Stimulated activated CD8-positive, alpha-beta memory T cell treated with anti-CD3 and anti-CD28 coated beads, Interleukin-2, amount 100 ng/mL, for 1 hour (primary cell): ENCODE measurements around the gene HS2ST1.

Experiments
- DNase-seq, 2 donors: peaks; one replicate each; pipeline ENCODE4 v3.0.0-alpha.2; 2020; ENCODE audit warnings: low read depth in 2 of 2

Gene HS2ST1

DNA sequence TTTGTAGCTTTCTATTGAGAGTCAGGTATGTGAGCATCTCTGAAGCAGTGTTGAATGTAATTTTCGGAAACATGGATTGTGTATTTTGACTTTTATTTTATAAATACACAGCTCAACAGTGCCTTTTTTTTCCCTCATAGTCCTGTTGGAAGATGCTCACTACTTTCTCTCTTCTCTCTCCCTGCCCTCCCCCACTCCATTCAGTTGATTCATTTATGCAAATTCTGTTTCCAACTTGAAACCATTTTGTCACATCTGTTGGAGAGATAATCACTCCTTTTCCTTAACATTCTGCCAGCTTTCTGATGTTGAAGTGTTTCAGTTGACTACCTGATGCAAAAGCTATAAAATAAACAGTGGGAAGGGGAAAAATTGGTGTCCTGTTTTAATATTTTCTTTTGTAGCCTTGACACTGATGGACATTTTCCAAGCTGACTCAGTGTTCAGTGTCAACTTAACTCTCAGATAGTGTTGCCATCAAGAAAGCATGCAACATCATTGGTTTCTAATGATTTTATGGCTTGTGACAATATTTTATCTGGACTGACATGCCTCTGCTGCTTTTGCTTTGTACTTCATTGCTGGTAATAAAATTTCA, 194.5 kb downstream of the HS2ST1 start:
- no peak for DNase-seq

DNA sequence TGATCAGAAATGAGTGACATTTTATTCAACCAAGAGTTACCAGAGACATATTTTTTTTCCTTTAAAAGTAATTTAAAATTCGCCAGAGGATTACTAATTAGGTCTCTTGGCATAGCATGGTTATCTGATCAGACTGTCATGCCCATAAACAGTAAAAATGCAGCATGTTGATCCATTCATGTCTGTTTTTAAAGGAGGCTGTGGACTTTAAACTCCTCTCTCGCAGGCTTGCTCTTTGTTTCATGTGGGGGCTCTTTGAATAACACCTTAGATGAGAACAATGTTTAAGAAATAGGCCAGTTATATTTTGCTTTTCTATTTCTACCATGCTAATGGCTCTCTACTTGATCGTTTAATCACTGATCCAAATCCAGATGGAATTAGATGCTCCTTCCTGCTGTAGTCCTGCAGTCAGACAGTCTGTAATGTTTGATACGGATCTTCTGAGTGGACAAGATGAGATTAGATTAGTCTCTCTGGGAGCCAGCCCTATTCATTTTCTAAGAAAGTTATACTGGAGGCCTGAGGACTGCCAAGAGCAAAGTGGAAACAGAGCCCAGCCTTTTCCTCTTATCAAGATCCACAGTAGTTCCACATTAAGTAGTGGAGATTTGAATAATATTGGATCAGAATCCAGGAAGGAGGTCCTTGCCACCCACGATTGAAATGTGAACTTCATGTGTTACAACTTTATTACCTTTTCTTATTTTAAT, 197.4 kb downstream of the HS2ST1 start:
- DNase-seq: no peak

DNA sequence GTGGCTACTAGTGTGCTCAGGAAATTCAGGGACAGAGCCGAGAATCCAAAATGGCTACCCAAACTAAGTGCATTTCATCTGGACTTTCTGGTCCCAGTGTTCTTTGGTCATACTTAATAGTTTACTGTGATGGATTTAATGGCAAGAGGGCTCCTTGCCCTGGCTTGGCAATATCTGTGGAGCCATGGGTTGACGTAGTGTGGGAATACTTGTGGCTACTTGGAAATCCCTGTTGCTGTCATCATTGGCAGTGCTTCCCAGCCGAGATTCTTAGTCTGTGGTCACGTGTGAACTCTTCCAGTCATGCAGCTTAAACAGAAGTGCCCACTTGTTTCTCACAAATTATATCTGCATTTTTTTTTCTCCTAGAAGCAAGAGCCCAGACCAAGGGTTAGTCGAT, 198.9 kb downstream of the HS2ST1 start:
- no peak for DNase-seq

DNA sequence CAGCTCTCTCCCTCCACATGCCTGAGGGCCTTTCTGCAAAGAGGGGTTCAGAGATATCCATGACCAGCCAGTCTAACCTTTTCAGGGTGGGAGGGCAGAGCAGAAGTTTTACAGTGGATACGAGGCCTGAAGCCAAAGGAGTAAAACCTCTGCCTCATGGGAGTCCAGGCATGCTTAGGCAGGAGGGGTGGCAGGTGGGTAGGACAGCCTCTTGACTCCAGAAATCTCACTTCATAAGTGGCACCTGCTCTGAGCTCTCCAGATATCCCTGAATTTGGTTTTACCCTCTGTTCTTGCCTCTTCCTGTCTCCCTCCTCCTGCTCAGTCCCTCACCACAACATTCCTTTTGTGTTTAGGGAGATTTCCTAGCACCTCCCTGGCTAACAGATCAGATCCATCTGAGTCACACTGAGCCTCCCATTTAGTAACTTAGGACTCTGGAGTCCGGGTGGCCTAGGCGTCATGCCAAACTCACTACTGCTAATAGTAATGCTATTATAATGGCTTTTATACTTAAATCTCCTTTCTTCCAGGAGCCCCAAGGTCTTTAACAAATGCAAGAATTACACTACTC, 201.0 kb downstream of the HS2ST1 start:
- DNase-seq: no peak

DNA sequence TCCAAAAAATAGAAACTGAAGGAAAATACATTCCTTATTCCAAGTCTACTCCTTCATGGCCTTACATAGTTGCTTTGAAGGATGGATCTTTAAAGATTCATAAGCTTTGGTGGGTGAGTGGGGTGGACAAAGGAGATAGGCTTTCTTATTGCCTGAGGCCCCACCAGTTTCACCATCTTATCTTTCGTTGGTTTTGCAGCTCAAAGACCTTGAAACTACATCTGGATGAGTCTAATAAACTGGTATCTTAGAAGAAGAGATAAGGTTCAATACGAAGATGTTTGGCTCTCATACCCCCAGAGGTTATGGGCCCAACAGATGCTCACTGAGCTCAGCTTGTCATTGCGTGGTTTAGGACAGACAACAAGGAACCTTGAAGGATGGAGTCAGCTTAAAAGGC, 201.5 kb downstream of the HS2ST1 start:
- DNase-seq: no peak

- DNase-seq: no peak
Measured at GRCh38 chr1:87117761-87118368, 203.4 kb downstream of the HS2ST1 start.

- no peak for DNase-seq
Measured at GRCh38 chr1:87119541-87120140, 205.2 kb downstream of the HS2ST1 start.

GRCh38 chr1:87120779-87121178, 206.3 kb downstream of the HS2ST1 start:
- no peak for DNase-seq

DNA sequence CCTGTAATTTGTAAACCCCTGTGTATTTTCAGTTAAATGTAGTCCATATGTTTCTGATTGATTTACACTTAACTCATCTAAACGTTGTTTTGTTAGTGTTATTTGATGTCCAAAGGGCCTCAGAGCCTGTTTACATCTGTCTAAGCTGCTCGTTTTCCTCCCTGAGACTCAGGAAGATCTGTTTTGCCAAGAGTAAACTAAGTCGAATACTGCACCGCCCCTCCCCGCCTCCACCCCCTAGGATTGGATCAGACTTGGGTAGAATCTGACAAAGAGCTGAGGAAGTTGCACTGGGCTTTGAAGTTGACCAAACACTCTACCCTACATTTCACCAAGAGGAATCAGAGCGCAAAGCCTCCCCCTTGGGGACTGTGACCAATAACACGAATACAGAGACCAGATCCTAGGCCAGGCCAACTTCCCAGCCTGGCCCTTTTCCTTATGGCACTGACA, 207.3 kb downstream of the HS2ST1 start:
- no peak for DNase-seq

DNA sequence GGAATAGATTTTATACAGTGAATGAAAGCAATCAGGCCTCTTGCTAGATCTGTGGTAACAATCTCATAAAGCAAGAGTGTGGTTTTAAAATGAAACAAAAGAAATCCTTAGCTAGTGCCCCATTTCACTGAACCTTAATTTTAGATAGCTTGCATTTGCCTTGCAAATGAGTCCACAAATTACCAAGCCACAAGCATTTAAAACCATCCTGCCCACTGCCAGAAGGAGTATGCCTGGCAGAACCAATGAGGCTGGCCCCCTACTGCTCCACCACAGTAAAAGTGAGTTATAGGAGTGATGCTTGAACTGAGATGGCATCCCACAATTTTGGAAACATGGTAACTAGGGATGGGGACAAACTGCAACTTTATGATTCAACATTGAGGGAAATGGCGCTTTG, 207.8 kb downstream of the HS2ST1 start:
- DNase-seq: no peak

DNA sequence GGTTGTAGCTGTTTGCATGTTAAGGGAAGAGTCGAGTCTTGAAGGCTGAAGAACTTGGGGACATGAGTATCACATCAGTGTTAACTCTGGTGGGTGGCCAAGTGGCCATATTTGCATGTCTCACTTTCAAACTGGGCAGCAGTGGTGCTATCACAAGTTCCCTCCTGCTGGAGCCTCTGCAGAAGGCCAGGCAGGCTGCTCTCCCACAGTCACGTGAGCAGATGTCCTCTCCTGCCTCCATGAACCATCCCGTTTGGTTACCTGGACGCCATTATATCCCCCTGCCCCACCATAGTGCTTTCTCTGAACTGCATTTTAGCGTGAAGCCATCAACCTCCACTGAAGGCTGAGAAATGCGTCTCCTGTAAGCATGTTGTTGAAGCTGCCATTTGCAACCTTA, 209.2 kb downstream of the HS2ST1 start:
- DNase-seq: no peak

- DNase-seq: no peak
Measured at GRCh38 chr1:87126886-87127505, 212.6 kb downstream of the HS2ST1 start.

GRCh38 chr1:87127581-87127980, 213.1 kb downstream of the HS2ST1 start:
- no peak for DNase-seq

GRCh38 chr1:87129038-87129437, 214.6 kb downstream of the HS2ST1 start:
- no peak for DNase-seq

- DNase-seq: no peak
Measured at GRCh38 chr1:87129606-87130005, 215.2 kb downstream of the HS2ST1 start.

DNA sequence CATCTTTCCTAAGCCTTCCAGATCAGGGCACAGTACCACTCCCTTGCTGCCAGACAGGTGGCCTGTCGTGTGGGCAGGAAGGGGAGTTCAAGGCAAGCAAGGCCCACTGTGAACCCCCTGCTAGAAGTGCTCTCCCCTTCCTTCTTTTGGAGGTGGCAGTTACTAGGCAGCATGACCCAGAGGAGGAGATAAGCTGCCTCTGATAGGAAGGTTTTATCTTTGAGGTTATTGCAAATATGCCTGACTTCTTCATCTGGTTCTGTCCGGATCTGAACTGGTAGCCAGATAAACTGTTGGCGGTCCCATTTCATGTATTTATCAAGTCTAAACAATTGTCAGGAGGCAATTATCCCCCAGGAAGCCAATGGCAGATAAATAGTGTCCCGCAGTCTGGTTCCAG, 216.0 kb downstream of the HS2ST1 start:
- DNase-seq: no peak

DNA sequence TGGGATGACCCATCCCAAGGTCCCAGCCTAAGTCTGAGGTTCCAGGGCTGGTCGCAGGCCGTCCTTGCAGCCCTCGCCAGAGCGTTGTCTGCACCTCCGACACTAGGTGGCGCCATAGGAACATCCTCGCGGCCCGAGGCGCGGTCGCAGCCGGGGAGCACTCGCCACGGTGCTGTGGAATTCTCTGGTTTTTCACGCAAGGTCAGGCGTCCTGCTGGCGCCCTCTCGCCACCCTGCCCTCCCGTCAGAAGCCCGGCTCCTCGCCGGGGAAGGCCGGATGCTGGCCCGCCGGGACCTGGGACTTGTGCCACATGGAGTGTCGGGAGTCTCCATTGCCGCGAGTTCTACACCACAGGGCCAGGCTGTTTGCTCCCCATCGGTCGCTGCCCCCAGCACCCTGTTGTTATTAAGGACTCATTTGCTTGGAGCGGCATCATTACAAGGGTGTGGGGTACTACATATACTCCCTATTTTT, 217.4 kb downstream of the HS2ST1 start:
- DNase-seq: peak; percentile 38 to 58

DNA sequence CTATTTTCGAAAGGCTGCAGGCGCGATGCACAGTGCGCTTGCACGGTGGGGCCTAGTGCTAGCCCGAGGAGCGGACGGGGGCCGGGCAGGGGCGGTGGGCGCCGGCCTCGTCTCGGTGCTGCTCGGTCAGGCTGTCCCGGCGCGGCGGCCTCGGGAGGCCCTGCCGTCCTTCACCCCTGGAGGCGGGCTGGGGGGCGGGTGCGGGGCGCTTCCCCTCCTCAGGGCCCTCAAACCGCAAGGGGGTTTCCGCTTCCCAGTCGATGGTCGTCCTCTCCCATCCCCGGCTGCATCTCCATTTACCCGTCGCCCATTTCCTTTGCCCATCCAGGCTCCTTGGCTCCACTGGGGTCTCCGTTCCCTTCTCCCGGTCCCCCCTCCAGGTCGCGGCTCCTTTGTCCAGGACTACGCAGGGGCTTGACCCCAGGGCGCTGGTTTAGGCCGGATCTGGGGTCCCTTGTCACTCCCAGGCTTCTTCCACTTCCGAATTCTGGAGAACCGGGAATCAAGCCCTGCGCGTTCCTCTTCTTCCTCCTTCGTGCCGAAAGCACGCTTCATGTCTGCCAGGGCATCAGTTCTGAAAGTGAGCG, 217.9 kb downstream of the HS2ST1 start:
- DNase-seq: no peak

GRCh38 chr1:87134061-87134460, 219.6 kb downstream of the HS2ST1 start:
- no peak for DNase-seq

GRCh38 chr1:87134625-87135328, 220.3 kb downstream of the HS2ST1 start:
- DNase-seq: no peak

DNA sequence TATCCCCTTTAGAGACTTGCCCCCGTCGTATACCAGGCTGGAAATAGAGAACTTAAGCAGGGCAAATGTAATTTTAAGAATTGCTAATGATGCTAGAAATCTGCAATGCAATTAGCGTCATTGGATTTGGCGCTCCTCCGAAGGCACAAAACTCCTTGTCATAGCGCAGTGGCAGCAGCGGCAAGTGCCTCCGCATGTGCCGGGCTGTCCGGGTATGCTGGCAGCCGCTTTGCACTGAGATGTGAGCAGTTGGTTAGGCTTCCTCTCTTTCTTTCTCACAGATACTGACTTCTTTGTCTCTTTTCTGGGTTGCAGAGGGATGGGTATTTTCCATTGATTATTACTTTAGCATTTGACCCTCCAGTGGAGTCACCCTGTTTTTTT, 220.9 kb downstream of the HS2ST1 start:
- DNase-seq: no peak
